Fibroblast of lung (primary cell): ENCODE measurements around the gene INPP5A. TPM values are rescaled to one million over a fixed set of nuclear protein-coding genes. Genes with fewer than 3 reads are reported as not detected.

ENCODE experiments used
- DNase-seq, 2 donors: peaks; one replicate each; pipeline versions ENCODE4 v3.0.0 to v3.0.0-alpha.2; 2010; ENCODE audit warnings: low read depth in 2 of 2
- H2AFZ ChIP-seq: 2 replicates; pipeline ENCODE4 v1.5.1; 2012; ENCODE audit warnings: low read length, control low read depth, inconsistent platforms
- H3K27ac ChIP-seq: 2 replicates; pipeline ENCODE4 v1.5.1; 2011; ENCODE audit warnings: low read length, control low read depth; ENCODE audit not compliant: insufficient read depth
- H3K27me3 ChIP-seq: 2 replicates; pipeline ENCODE4 v1.5.1; 2011; ENCODE audit warnings: mild to moderate bottlenecking, low read length; ENCODE audit not compliant: control insufficient read depth, insufficient read depth
- H3K36me3 ChIP-seq: 2 replicates; pipeline ENCODE4 v1.5.1; 2011; ENCODE audit warnings: low read length; ENCODE audit not compliant: control insufficient read depth, insufficient read depth
- H3K4me1 ChIP-seq: 2 replicates; pipeline ENCODE4 v1.5.1; 2011; ENCODE audit warnings: low read length; ENCODE audit not compliant: control insufficient read depth, insufficient read depth; ENCODE audit errors: extremely low read depth
- H3K4me2 ChIP-seq: 2 replicates; pipeline ENCODE4 v1.5.1; 2011; ENCODE audit warnings: low read length, control low read depth; ENCODE audit not compliant: insufficient read depth; ENCODE audit errors: extremely low read depth
- H3K4me3 ChIP-seq, 4 experiments: fragments of 200-600 bp in 1 of 4; sonication (generic) in 1 of 4; replicated peaks in 1 of 4; 2 replicates each; pipeline ENCODE4 v1.5.1; 2011 to 2016; ENCODE audit warnings: low read length in 4 of 4, low read depth in 3 of 4, mild to moderate bottlenecking in 3 of 4, control low read depth in 2 of 4, inconsistent platforms in 1 of 4, mixed read lengths in 1 of 4; ENCODE audit not compliant: insufficient read depth in 1 of 4; ENCODE audit errors: control extremely low read depth in 1 of 4
- H3K79me2 ChIP-seq: 2 replicates; pipeline ENCODE4 v1.5.1; 2012; ENCODE audit warnings: mild to moderate bottlenecking, low read length, inconsistent platforms; ENCODE audit not compliant: control insufficient read depth, insufficient read depth
- H3K9ac ChIP-seq: 2 replicates; pipeline ENCODE4 v1.5.1; 2011; ENCODE audit warnings: mild to moderate bottlenecking, low read length, control low read depth; ENCODE audit not compliant: insufficient read depth
- H3K9me3 ChIP-seq: 2 replicates; pipeline ENCODE4 v1.5.1; 2012; ENCODE audit warnings: low read depth, low read length; ENCODE audit not compliant: control insufficient read depth, insufficient read depth
- H4K20me1 ChIP-seq: 2 replicates; pipeline ENCODE4 v1.5.1; 2011; ENCODE audit warnings: low read length; ENCODE audit not compliant: control insufficient read depth, insufficient read depth; ENCODE audit errors: extremely low read depth
- EZH2 ChIP-seq: IDR thresholded peaks from 2 replicates; pipeline ENCODE4 v1.5.1; 2012; ENCODE audit warnings: low read length, control low read depth, mild to moderate bottlenecking; ENCODE audit errors: missing control alignments
- polyA plus RNA-seq, 2 donors: library from polyadenylated mRNA; depleted of rRNA in 1 of 2; stranded (reverse) in 1 of 2; unstranded in 1 of 2; fragments of >200 nt; gene quantifications; 2 replicates each; pipeline ENCODE4 v1.2.1, GENCODE V29; 2011 to 2012; ENCODE audit warnings: missing spikeins in 1 of 2
- total RNA-seq: library from RNA; depleted of rRNA; stranded (reverse); fragments of >200 nt; gene quantifications from 2 replicates; pipeline ENCODE4 v1.2.1, GENCODE V29; 2014
- TF ChIP-seq, protein P1 (sequence below), 2 donors: IDR thresholded peaks in 1 of 2; conservative IDR thresholded peaks in 1 of 2; 1 replicate in 1 of 2; 2 replicates in 1 of 2; pipeline ENCODE4 v1.5.1; 2011 to 2012; ENCODE audit warnings: low read length in 2 of 2, control low read depth in 1 of 2, inconsistent platforms in 1 of 2, low read depth in 1 of 2, mild to moderate bottlenecking in 1 of 2

The INPP5A gene
- total and polyA plus RNA-seq, 2 donors (not counting 1 experiment from before 2014, with no cell fraction given), result 24.6 to 39.9 TPM

DNA sequence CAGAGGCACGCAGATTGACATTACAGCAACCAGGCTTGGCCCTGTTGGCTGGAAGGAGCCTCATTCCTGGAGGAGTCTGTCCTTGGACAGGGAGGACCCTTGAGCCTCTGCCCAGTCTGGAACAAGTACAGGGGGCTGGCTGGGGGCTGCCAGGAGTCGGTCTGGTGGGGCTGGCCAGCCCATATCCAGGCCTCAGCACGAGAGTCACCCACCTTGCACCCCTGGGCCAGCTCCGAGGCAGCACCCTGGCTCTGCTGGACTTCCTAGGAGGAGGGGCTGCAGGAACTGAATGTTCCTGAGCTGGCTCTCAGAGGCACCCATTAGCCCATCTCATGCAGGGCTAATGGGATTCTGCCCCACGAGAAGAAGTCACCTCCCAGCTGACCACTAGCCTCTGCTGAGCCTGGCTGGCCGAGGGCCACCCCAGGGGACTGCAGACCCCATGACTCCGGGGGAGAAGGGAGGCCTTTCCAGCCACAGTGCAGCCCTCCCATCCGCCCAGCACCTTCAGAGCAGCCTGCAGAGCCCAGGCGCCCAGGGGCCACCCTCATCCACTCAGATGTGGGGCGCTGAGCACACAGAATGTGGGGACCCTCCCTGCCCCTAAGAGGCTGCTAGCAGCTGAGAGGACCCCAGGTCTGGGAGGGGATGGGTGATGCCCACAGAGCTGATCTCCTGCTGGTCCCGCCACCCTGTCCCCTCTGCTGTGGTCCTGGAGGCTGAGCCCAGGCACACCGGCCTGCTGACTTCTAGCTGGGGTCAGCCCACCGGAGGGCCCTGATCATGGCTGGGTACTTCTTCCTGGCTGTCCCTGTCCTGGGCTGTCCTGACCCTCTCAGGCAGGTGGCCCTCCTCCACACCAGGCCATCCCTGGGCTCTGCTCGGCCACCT lies 14.8 kb upstream of the INPP5A start:
- Histone ChIP-seq H3K79me2 (no peaks in the 10 kb centered on the region), H2AFZ (no peak overlapping the region), H3K4me3 (no peak overlapping the region), H3K4me1 (peaks cover 37% of the 10 kb centered on the region), H4K20me1 (no peaks in the 10 kb centered on the region), H3K9ac (no peak overlapping the region), H3K27me3 (no peaks in the 10 kb centered on the region), H3K36me3 (no peaks in the 10 kb centered on the region), H3K27ac (no peak overlapping the region), H3K9me3 (no peaks in the 10 kb centered on the region), H3K4me2 (no peak overlapping the region)
- DNase-seq, result no peak
- TF ChIP-seq, protein P1, sequence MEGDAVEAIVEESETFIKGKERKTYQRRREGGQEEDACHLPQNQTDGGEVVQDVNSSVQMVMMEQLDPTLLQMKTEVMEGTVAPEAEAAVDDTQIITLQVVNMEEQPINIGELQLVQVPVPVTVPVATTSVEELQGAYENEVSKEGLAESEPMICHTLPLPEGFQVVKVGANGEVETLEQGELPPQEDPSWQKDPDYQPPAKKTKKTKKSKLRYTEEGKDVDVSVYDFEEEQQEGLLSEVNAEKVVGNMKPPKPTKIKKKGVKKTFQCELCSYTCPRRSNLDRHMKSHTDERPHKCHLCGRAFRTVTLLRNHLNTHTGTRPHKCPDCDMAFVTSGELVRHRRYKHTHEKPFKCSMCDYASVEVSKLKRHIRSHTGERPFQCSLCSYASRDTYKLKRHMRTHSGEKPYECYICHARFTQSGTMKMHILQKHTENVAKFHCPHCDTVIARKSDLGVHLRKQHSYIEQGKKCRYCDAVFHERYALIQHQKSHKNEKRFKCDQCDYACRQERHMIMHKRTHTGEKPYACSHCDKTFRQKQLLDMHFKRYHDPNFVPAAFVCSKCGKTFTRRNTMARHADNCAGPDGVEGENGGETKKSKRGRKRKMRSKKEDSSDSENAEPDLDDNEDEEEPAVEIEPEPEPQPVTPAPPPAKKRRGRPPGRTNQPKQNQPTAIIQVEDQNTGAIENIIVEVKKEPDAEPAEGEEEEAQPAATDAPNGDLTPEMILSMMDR (conservative IDR thresholded peaks at IDR 0.05 in 1 of 2, IDR thresholded peaks at IDR 0.05 in 1 of 2; ENCODE audit: low read depth in 1 of 2, low read length in 2 of 2), result no peak
- TF ChIP-seq EZH2, result no peak

DNA sequence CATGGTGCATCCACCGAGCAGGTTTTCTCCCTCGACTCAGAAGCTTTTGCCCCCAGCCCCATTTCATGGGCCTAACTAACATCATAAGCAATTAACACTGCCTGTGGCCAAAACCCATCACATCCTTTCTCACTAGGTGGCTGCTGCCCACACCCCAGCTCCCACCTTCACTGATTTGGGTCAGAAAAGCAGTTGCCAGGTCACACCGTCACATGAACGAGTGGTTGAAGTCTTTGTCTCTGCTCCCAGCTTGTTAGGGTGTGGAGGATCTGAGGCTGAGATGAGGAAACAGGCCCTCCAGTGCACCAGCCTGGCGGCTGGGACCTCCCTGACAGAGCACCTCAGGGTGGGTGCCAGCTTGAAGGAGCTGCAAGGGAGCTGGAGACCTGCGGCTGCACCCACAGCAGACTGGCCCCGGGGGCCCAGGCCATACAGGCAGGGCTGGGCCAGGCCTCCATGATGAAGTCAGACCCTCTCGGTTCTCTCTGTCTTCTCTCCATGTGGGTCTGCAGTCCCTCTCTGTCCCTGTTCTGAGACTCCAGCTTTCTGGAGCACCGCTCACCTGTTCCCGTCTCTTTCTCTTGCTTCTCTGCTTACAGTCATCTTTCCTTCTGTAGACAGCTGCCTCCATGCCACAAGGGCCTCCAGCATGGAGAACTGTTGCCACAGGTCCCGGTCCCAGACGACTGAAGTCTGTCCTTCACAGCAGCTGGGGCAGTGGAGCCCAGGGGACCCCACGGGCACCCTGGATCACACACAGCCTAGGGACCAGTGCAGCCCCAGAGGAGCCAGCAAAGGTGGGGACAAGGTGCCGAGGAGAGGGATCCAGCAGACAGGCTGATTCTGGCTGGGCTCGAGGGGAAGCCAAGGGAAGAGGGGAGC lies 13.8 kb upstream of the INPP5A start:
- no peak overlapping the region for H3K27ac ChIP-seq
- H2AFZ ChIP-seq, result no peak overlapping the region
- no peak overlapping the region for H3K4me3 ChIP-seq
- DNase-seq, result no peak
- no peak for TF ChIP-seq EZH2
- TF ChIP-seq, protein P1 (conservative IDR thresholded peaks at IDR 0.05 in 1 of 2, IDR thresholded peaks at IDR 0.05 in 1 of 2; ENCODE audit: low read depth in 1 of 2, low read length in 2 of 2), result no peak
- H3K9me3 ChIP-seq, result no peaks in the 10 kb centered on the region
- H3K27me3 ChIP-seq, result no peaks in the 10 kb centered on the region
- peaks cover 33% of the 10 kb centered on the region for H3K4me1 ChIP-seq
- H3K79me2 ChIP-seq, result no peaks in the 10 kb centered on the region
- no peaks in the 10 kb centered on the region for H3K36me3 ChIP-seq
- no peaks in the 10 kb centered on the region for H4K20me1 ChIP-seq
- H3K4me2 ChIP-seq, result no peak overlapping the region
- no peak overlapping the region for H3K9ac ChIP-seq
